ENCODE measurements around the gene DISP2.

DISP2 gene

GRCh38 chr15:40381818-40382529, 24.0 kb downstream of the DISP2 start:
- CTCF ChIA-PET: interaction anchor here (0.6 kb wide), 1 partner anchor 35 kb away, joined by 4 read pairs; no protein-coding TSS in a partner anchor
- TF ChIP-seq CTBP1 (IDR thresholded peaks at IDR 0.05; ENCODE audit: borderline replicate concordance) (no peak), HDGF (IDR thresholded peaks at IDR 0.05; ENCODE audit: borderline replicate concordance) (no peak), TARDBP (IDR thresholded peaks at IDR 0.05) (no peak), NFRKB (IDR thresholded peaks at IDR 0.05) (no peak), BHLHE40 (IDR thresholded peaks at IDR 0.05; ENCODE audit: borderline replicate concordance) (no peak), SP1 (IDR thresholded peaks at IDR 0.05) (no peak), PKNOX1 (IDR thresholded peaks at IDR 0.05) (no peak), FOXM1 (IDR thresholded peaks at IDR 0.05; ENCODE audit: borderline replicate concordance) (no peak), FOXA1 (IDR thresholded peaks at IDR 0.05) (no peak), SUZ12 (IDR thresholded peaks at IDR 0.05) (no peak)
- no peak for DNase-seq (ENCODE audit: extremely low spot score)
- POLR2A ChIA-PET: interaction anchor here (1.1 to 1.8 kb wide), 6 partner anchors 10 to 57 kb away, joined by 3 to 9 read pairs (median 5); partner anchors contain the start of genes DISP2 and IVD

GRCh38 chr15:40382580-40383456, 24.8 kb downstream of the DISP2 start, which contains the start of gene KNSTRN:
Gene KNSTRN, plus strand, starts transcription at chr15:40382721. Its CDS starts 115 bp downstream, at chr15:40382836.
- TF ChIP-seq FOXM1 (IDR thresholded peaks at IDR 0.05; ENCODE audit: borderline replicate concordance): peak; percentile 97
- TF ChIP-seq PKNOX1 (IDR thresholded peaks at IDR 0.05): no peak
- ChIA-PET POLR2A (interaction anchor here (1.1 to 1.8 kb wide), 6 partner anchors 11 to 58 kb away, joined by 3 to 9 read pairs (median 5); partner anchors contain the start of genes DISP2 and IVD), CTCF (interaction anchor here (0.6 to 0.7 kb wide), 2 partner anchors 13 to 35 kb away, joined by 3 to 4 read pairs; no protein-coding TSS in a partner anchor)
- peak; percentile 91 for DNase-seq (ENCODE audit: extremely low spot score)

GRCh38 chr15:40386480-40386879, 28.5 kb downstream of the DISP2 start:
- no peak for TF ChIP-seq BHLHE40 (IDR thresholded peaks at IDR 0.05; ENCODE audit: borderline replicate concordance)
- TF ChIP-seq L3MBTL2 (conservative IDR thresholded peaks at IDR 0.05): no peak
- no peak for TF ChIP-seq LEF1 (IDR thresholded peaks at IDR 0.05; ENCODE audit: borderline replicate concordance)
- TF ChIP-seq FOXA1 (IDR thresholded peaks at IDR 0.05): no peak
- no peak for TF ChIP-seq TARDBP (IDR thresholded peaks at IDR 0.05)
- no peak for TF ChIP-seq SUZ12 (IDR thresholded peaks at IDR 0.05)
- no peak for TF ChIP-seq ARNT (IDR thresholded peaks at IDR 0.05)
- TF ChIP-seq HDGF (IDR thresholded peaks at IDR 0.05; ENCODE audit: borderline replicate concordance): no peak
- no peak for TF ChIP-seq FOXK2 (IDR thresholded peaks at IDR 0.05)
- TF ChIP-seq NFRKB (IDR thresholded peaks at IDR 0.05): no peak
- TF ChIP-seq ELF4 (IDR thresholded peaks at IDR 0.05): no peak
- no peak for TF ChIP-seq CTBP1 (IDR thresholded peaks at IDR 0.05; ENCODE audit: borderline replicate concordance)
- TF ChIP-seq ZNF384 (IDR thresholded peaks at IDR 0.05): no peak
- CTCF ChIA-PET: interaction anchor here (1.1 kb wide), 1 partner anchor 9 kb away, joined by 3 read pairs; no protein-coding TSS in a partner anchor
- DNase-seq (ENCODE audit: extremely low spot score): no peak
- POLR2A ChIA-PET: interaction anchor here (1.1 to 1.6 kb wide), 2 partner anchors 11 to 19 kb away, joined by 3 to 5 read pairs; partner anchors contain the start of gene IVD

- TF ChIP-seq TARDBP (IDR thresholded peaks at IDR 0.05) (no peak), ELF4 (IDR thresholded peaks at IDR 0.05) (no peak), FOXK2 (IDR thresholded peaks at IDR 0.05) (no peak), LEF1 (IDR thresholded peaks at IDR 0.05; ENCODE audit: borderline replicate concordance) (no peak), ZNF384 (IDR thresholded peaks at IDR 0.05) (no peak)
- ChIA-PET CTCF (no interaction called here), POLR2A (no interaction called here)
- DNase-seq (ENCODE audit: extremely low spot score): no peak
These were observed 31.2 kb downstream of the DISP2 start for GRCh38 chr15:40388941-40389823.

DNA sequence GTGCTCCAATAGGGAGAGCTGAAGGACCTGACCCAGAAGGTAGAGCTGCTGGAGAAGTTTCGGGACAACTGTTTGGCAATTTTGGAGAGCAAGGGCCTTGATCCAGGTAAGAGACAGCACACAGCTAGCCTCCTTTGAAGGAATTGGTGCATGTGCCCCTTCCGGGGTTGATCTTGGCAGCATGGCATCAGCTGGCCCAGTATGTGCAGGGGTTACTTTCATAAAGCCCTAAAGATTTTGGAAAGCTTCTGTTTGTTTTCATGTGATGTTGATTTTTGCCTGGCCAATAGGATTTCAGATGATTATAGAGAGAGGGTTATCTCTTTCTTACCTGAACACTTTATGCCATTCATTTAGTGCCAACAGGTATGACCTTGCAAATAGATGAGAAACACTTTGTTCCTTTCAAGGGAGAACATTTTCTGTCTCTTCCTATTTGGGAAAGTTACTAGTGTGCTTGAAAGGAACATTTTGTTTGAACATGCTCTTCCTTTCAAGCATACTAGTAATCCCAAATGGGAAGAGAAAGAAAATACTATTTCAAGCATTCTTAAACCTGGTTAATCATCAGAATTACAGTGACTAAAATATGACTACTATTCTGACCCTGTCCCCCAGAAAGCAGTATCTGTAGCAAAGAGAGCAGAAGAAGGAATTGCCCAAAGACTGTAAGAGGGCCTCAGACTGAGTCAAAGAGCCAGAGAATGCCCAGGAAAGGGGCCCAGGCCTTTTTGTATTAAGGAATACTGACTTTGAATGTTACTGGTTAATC, 32.0 kb downstream of the DISP2 start:
- ChIA-PET CTCF (no interaction called here), POLR2A (no interaction called here)
- TF ChIP-seq ZNF384 (IDR thresholded peaks at IDR 0.05) (no peak), CTBP1 (IDR thresholded peaks at IDR 0.05; ENCODE audit: borderline replicate concordance) (no peak), HDGF (IDR thresholded peaks at IDR 0.05; ENCODE audit: borderline replicate concordance) (no peak), FOXA1 (IDR thresholded peaks at IDR 0.05) (no peak), FOXK2 (IDR thresholded peaks at IDR 0.05) (no peak), BHLHE40 (IDR thresholded peaks at IDR 0.05; ENCODE audit: borderline replicate concordance) (no peak), PKNOX1 (IDR thresholded peaks at IDR 0.05) (no peak), SP1 (IDR thresholded peaks at IDR 0.05) (no peak)
- no peak for DNase-seq (ENCODE audit: extremely low spot score)
